GM19468 (cell line): ENCODE data around the gene DENND5A.
"Not testable (repeated sequence)": the region's sequence is repeated elsewhere in the genome, so short reads cannot be mapped to it uniquely, and the experiment has no call there.

Source experiments
- ATAC-seq: cut with Tn5 transposase; IDR thresholded peaks from one replicate; pipeline ENCODE4 v1.9.1; 2021; ENCODE audit warnings: mild to moderate bottlenecking, moderate library complexity, moderate number of reproducible peaks; ENCODE audit not compliant: unreplicated experiment; ENCODE audit errors: extremely low read depth

Gene DENND5A

GRCh38 chr11:9219115-9219514 is 46.0 kb downstream of the DENND5A start:
- no peak for ATAC-seq

GRCh38 chr11:9214765-9215164 is 50.4 kb downstream of the DENND5A start:
- no peak for ATAC-seq

- no peak for ATAC-seq
Observed at GRCh38 chr11:9211322-9211721, 53.8 kb downstream of the DENND5A start.

DNA sequence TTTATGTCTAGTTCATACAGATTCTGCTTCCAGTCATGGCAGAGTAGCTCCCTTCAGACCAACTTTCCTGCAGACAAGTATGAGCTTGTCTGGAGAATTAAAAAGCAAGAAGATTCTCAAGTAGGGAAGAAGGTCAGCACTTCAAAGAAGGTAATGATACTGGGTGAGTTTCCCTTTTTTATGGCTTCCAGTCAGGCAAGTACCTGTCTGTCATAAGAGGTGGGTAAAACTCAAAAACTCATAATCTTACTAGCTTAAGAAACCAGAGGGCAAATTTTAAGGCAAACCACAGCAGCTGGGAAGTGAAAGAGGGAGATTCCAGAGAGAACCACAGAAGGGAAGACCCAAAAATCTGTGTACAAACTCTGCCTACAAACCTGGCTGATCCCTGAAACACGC is 54.2 kb downstream of the DENND5A start:
- peak; percentile 14 for ATAC-seq

- no peak for ATAC-seq
Observed at GRCh38 chr11:9210224-9210921, 54.8 kb downstream of the DENND5A start.

DNA sequence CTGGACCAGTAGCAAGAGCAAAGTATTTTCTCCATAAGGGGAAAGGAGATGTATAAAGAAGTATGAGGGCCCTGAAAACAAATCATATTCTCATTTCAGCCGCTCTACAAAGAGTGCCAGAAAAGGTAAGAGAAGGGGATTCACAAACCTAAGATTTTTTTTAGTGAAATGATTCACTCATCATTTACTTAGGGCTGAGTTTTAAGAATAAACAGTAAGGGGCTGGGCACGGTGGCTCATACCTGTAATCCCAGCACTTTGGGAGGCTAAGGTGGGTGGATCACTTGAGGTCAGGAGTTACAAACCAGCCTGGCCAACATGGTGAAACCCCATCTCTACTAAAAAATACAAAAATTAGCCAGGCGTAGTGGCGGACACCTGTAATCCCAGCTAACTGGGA is 55.5 kb downstream of the DENND5A start:
- ATAC-seq: not testable (repeated sequence)

GRCh38 chr11:9208726-9209501 is 56.2 kb downstream of the DENND5A start:
- ATAC-seq: no peak

DNA sequence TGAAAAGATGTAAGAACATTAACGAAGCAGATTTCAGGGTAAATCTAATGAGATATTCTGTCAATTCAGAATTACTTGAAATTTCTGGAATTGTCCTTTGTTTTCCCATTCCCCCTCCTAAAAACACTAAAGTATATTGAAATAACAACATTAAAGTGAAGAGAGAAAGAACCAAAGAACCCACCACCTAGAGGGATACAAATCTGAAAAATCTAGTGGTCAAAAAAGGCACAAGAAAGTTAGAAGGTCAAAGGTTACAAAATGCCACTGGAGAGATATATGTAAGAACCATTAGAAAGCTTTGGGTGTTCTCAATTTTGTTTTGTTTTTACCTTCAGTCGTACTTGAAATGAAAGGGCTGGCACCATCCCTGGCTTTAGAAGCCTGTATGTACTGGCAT is 57.9 kb downstream of the DENND5A start:
- ATAC-seq: no peak

DNA sequence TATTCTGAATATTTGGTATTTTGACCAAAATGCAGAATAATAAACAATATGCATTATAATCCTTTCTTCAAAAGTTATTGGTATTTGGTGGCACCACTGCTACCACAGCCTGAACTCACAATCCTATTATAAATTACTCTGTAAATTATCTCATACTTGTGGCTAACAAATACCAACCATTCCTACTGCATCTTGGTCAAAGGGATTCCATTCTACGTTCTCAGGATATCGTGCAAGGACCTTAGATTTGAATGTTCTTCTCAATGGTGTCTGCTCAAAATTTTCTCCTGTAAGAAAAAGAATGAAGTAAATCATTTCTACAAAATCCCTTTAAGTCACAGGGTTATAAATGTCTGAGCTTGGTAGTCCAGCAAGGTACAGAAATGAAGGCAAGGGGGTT is 58.7 kb downstream of the DENND5A start:
- no peak for ATAC-seq

GRCh38 chr11:9203691-9204311 is 61.3 kb downstream of the DENND5A start:
- ATAC-seq: no peak

- no peak for ATAC-seq
Observed at GRCh38 chr11:9201372-9202162, 63.6 kb downstream of the DENND5A start.

DNA sequence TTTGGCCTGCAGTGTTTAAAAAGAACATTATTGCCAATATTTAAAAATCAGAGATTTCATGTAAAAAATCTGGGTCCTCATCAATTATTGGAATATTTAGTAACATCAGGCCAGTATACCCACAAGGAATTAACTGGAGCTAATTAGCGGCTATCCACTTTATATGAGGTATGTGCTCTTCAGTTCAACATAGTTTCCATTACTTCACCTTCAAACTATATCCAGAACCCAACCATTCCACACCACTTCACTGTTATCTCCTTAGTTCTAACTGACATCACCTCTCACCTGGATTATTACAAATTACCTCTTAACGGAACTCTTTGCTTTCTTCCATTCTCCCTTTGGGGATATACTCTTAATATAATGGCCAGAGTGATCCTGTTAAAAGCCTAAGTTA is 64.7 kb downstream of the DENND5A start:
- ATAC-seq: no peak

DNA sequence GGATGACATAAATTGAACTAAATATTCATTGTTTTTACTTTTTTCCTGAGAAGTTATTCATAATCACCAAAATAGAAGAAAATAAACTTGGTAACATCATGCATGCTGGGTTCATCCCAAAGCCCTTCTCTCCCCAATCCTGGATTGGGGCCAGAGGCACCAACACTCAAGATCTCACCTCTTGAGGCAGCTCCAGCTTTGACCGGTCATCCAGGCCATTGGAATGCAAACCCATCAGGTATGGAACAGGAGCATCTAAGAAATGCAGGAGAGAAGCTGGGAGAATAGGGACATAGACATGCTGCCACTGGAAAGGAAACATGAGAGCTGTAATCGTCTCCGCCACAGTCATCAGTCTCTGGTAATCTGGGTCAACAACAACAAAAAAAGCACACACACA is 71.8 kb downstream of the DENND5A start:
- ATAC-seq: no peak

DNA sequence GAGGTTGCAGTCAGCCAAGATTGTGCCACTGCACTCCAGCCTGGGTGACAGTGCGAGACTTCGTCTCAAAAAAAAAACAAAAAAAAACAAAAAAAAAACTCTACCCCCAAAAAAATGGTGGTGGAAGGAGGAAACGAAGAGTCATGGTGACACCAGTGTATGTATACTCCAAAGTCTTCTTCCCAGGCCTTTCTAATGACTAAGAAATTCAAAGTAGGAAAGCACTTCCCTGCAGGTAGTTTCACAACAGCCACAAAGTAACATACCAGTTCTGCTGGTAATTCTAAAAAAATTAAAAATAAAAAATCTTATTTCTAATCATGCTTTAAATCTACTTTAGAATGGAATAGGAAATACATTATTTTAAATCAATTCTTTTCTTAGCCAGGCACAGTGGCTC is 72.6 kb downstream of the DENND5A start:
- ATAC-seq: no peak

- ATAC-seq: not testable (repeated sequence)
Observed at GRCh38 chr11:9190326-9191016, 74.7 kb downstream of the DENND5A start.

GRCh38 chr11:9188860-9189259 is 76.3 kb downstream of the DENND5A start:
- not testable (repeated sequence) for ATAC-seq

DNA sequence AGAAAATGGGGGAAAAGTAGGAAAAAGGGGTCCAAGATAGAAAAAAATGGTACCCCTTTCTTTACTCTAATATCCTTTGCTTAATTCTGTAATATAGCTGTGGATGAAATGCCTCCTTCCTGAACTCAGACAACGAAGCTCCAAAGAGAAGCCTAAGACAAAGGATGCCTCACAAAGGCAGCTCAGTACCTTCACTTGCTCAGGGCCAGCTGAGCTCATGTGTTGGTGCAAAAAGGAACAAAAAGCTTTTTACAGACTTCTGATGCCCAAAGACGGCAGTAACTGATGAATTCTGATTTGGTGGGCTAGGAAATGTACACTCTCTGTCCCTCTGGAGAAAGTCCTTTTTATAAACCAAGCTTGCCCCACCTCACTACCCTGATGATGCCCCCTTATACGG is 77.5 kb downstream of the DENND5A start:
- ATAC-seq: no peak

- no peak for ATAC-seq
Observed at GRCh38 chr11:9184516-9184915, 80.6 kb downstream of the DENND5A start.

DNA sequence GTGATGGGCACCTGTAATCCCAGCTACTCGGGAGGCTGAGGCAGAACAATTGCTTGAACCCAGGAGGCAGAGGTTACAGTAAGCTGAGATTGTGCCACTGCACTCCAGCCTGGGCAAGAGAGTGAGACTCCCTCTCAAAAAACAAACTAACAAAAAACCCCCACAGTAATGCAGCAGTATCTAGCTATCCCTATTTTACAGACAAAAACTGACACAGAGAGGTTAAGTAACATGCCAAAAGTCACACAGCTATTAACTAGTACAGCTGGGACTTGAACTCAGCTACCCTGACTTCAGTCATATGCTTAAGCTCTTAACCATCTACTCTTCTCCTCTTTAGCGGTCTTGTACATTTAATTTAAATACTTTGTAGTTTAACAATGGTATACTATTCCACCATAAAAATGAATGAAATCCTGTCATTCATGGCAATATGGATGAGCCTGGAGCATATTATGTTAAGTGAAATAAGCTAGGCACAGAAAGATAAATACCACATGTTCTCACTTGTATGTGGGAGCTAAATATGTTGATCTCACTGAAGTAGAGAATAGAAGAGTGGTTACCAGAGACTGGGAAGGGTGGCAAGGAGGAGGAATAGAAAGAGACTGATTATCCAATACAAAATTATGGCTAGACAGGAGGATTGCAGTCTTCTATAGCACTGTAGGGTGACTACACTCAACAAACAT is 82.8 kb downstream of the DENND5A start:
- ATAC-seq: no peak
